A549 (cell line): ENCODE measurements around the gene DLX1. TPM values are rescaled to one million over a fixed set of nuclear protein-coding genes. Genes with fewer than 3 reads are reported as not detected.
"Not testable (repeated sequence)": the region's sequence is repeated elsewhere in the genome, so short reads cannot be mapped to it uniquely, and the experiment has no call there.

ENCODE experiments used
- ATAC-seq, 2 experiments: fragments of 200-7000 bp in 1 of 2; fragments of >200 bp in 1 of 2; cut with Nextera tagmentation in 1 of 2; cut with Tn5 transposase in 1 of 2; 3 replicates each; pipeline versions ENCODE4 v1.8.0 to v1.9.1; 2018 to 2020; ENCODE audit warnings: mild to moderate bottlenecking in 1 of 2, moderate library complexity in 1 of 2
- CTCF ChIA-PET: fragments of 300-600 bp; sonication (Branson Sonifier 250); formaldehyde crosslinking; extraction: SDS; loops from one replicate; lab custom pipeline; 2021; ENCODE audit warnings: antibody characterized with exemption, inconsistent platforms; lab: Yijun Ruan, JAX
- POLR2A ChIA-PET: fragments of 350-600 bp; formaldehyde crosslinking; extraction: SDS; loops from one replicate; lab custom pipeline; 2021; ENCODE audit warnings: antibody characterized with exemption, inconsistent platforms; lab: Yijun Ruan, JAX
- DNase-seq, 2 experiments: peaks; one replicate each; pipeline versions ENCODE4 v3.0.0 to v3.0.0-alpha.2; 2011 to 2016; ENCODE audit warnings: low read depth in 1 of 2, low spot score in 1 of 2
- FAIRE-seq: peaks from 2 replicates; lab custom pipeline; 2011; peaks lifted over from hg19 to GRCh38; lab: Jason Lieb, UNC
- H3K27ac ChIP-seq, 2 experiments: fragments of >200 bp; sonication (Bioruptor Twin); formaldehyde crosslinking; 3 replicates each; pipeline ENCODE4 v1.5.1; 2016 to 2017
- H3K4me1 ChIP-seq: fragments of >200 bp; sonication (Bioruptor Twin); formaldehyde crosslinking; 3 replicates; pipeline ENCODE4 v1.6.1; 2016
- H3K4me2 ChIP-seq: fragments of >200 bp; sonication (Bioruptor Twin); formaldehyde crosslinking; 3 replicates; pipeline ENCODE4 v1.6.1; 2016
- H3K4me3 ChIP-seq: fragments of >200 bp; sonication (Bioruptor Twin); formaldehyde crosslinking; 3 replicates; pipeline ENCODE4 v1.5.1; 2016
- H3K9me3 ChIP-seq: fragments of >200 bp; sonication (Bioruptor Twin); formaldehyde crosslinking; 3 replicates; pipeline ENCODE4 v1.6.1; 2016
- BHLHE40 ChIP-seq: IDR thresholded peaks from 2 replicates; pipeline ENCODE4 v1.6.1; 2012; ENCODE audit warnings: low read depth, low read length, inconsistent platforms
- CBX8 ChIP-seq: fragments of 200-600 bp; sonication (generic); IDR thresholded peaks from 2 replicates; pipeline ENCODE4 v1.6.1; 2016
- CEBPB ChIP-seq, 2 experiments: fragments of >200 bp in 1 of 2; sonication (Bioruptor Twin) in 1 of 2; formaldehyde crosslinking in 1 of 2; IDR thresholded peaks; 2 replicates each; pipeline ENCODE4 v1.6.1; 2012 to 2016
- CHD4 ChIP-seq: fragments of 200-600 bp; sonication (generic); IDR thresholded peaks from 2 replicates; pipeline ENCODE4 v1.6.1; 2016; ENCODE audit warnings: antibody characterized with exemption, mild to moderate bottlenecking, borderline replicate concordance
- ELK1 ChIP-seq: fragments of 150-350 bp; IDR thresholded peaks from 2 replicates; pipeline ENCODE4 v1.6.1; 2014; ENCODE audit warnings: low read depth, mild to moderate bottlenecking, low read length
- FOSB ChIP-seq: fragments of 250-450 bp; sonication (Bioruptor Pico); IDR thresholded peaks from 2 replicates; pipeline ENCODE4 v1.5.0; 2020; ENCODE audit warnings: mild to moderate bottlenecking, moderate library complexity
- HES2 ChIP-seq: fragments of >200 bp; sonication (Bioruptor Twin); formaldehyde crosslinking; IDR thresholded peaks from 2 replicates; pipeline ENCODE4 v1.6.1; 2016
- HOXA7 ChIP-seq: fragments of 250-450 bp; sonication (Bioruptor Pico); IDR thresholded peaks from 2 replicates; pipeline ENCODE4 v1.5.0; 2020; ENCODE audit warnings: mild to moderate bottlenecking, moderate library complexity
- HOXB13 ChIP-seq: fragments of 250-450 bp; sonication (Bioruptor Pico); IDR thresholded peaks from 2 replicates; pipeline ENCODE4 v1.5.0; 2020; ENCODE audit warnings: low read depth, mild to moderate bottlenecking, moderate library complexity
- KDM5A ChIP-seq: fragments of 200-600 bp; sonication (generic); IDR thresholded peaks from 2 replicates; pipeline ENCODE4 v1.6.1; 2016; ENCODE audit warnings: antibody characterized with exemption, mild to moderate bottlenecking
- MAX ChIP-seq: IDR thresholded peaks from 2 replicates; pipeline ENCODE4 v1.6.1; 2012
- NR3C1 ChIP-seq: fragments of >200 bp; sonication (Bioruptor Twin); formaldehyde crosslinking; IDR thresholded peaks from 3 replicates; pipeline ENCODE4 v1.6.1; 2017
- PHF8 ChIP-seq: fragments of 200-600 bp; sonication (generic); IDR thresholded peaks from 2 replicates; pipeline ENCODE4 v1.6.1; 2016; ENCODE audit warnings: low read depth, mild to moderate bottlenecking, antibody characterized with exemption, moderate library complexity, borderline replicate concordance
- POLR2AphosphoS2 ChIP-seq: conservative IDR thresholded peaks from 2 replicates; pipeline ENCODE4 v1.6.1; 2012; ENCODE audit warnings: low read length, improper control_type of control experiment, inconsistent platforms
- RAD21 ChIP-seq, 2 experiments: fragments of >200 bp in 1 of 2; sonication (Bioruptor Twin) in 1 of 2; formaldehyde crosslinking in 1 of 2; IDR thresholded peaks in 1 of 2; conservative IDR thresholded peaks in 1 of 2; 2 replicates in 1 of 2; 3 replicates in 1 of 2; pipeline ENCODE4 v1.6.1; 2012 to 2018; ENCODE audit warnings: inconsistent platforms in 1 of 2
- RFX5 ChIP-seq: fragments of 450-650 bp; IDR thresholded peaks from 2 replicates; pipeline ENCODE4 v1.7.1; 2014; ENCODE audit warnings: antibody characterized with exemption, mild to moderate bottlenecking, moderate library complexity
- SMC3 ChIP-seq: fragments of >200 bp; sonication (Bioruptor Twin); formaldehyde crosslinking; IDR thresholded peaks from 3 replicates; pipeline ENCODE4 v1.6.1; 2018; ENCODE audit warnings: inconsistent platforms
- TP53 ChIP-seq: fragments of 250-450 bp; sonication (Bioruptor Pico); IDR thresholded peaks from 2 replicates; pipeline ENCODE4 v1.5.0; 2021; ENCODE audit warnings: mild to moderate bottlenecking, moderate library complexity
- USF2 ChIP-seq: fragments of 450-650 bp; IDR thresholded peaks from 2 replicates; pipeline ENCODE4 v1.6.1; 2014; ENCODE audit warnings: antibody characterized with exemption
- WGBS: methylation state at CpG from one replicate; pipeline ENCODE4 v1.1.6; 2017; ENCODE audit errors: missing lambda C conversion rate; 5-methylcytosine and 5-hydroxymethylcytosine counted together
- polyA plus RNA-seq, 4 experiments: library from polyadenylated mRNA; depleted of rRNA in 3 of 4; stranded (reverse); fragments of >200 nt; fragmentation: RNase III in 1 of 4; extraction: RNeasy Plus Mini Kit Qiagen cat#74134 plus additional on column Dnase treatment in 1 of 4; gene quantifications; 2 replicates in 3 of 4; 3 replicates in 1 of 4; pipeline ENCODE4 v1.2.3, GENCODE V29; 2011 to 2017

DLX1 gene
- polyA plus RNA-seq, 2 of the 4 experiments (the other 2 are of a cell fraction) = 1.1 to 2.5 TPM

GRCh38 chr2:172060118-172060517, 25.2 kb upstream of the DLX1 start:
- CTCF ChIA-PET = interaction anchor here (0.6 kb wide), 1 partner anchor 491 kb away, joined by 4 read pairs; no protein-coding TSS in a partner anchor
- H3K27ac ChIP-seq, DNase-seq, H3K4me2 ChIP-seq, ATAC-seq, FAIRE-seq, H3K9me3 ChIP-seq, H3K4me1 ChIP-seq, H3K4me3 ChIP-seq: not testable (repeated sequence)
- POLR2A ChIA-PET = interaction anchor here (1.0 kb wide), 1 partner anchor 25 kb away, joined by 3 read pairs; the partner anchor contains the start of gene DLX1
- WGBS = 85% methylated on average over 5 of the region's 5 CpGs

- H3K4me1 ChIP-seq = no peaks in the 10 kb centered on the region
- ATAC-seq (no peak), DNase-seq (no peak), FAIRE-seq (no peak)
- H3K27ac ChIP-seq = no peak overlapping the region
- H3K4me3 ChIP-seq = no peak overlapping the region
- ChIA-PET CTCF (interaction anchor here (0.5 to 1.2 kb wide), 3 partner anchors 11 to 335 kb away, joined by 3 to 4 read pairs (median 3); no protein-coding TSS in a partner anchor), POLR2A (no interaction called here)
- TF ChIP-seq HOXB13 (CRISPR knock-in tag) = no peak
- TF ChIP-seq TP53 (CRISPR knock-in tag) = no peak
- TF ChIP-seq HOXA7 (CRISPR knock-in tag) = no peak
- TF ChIP-seq CEBPB (IDR thresholded peaks at IDR 0.05) = no peak
- TF ChIP-seq SMC3 = no peak
- no peak for TF ChIP-seq ELK1
- TF ChIP-seq KDM5A = no peak
- TF ChIP-seq FOSB (CRISPR knock-in tag) = no peak
- TF ChIP-seq RFX5 = no peak
- no peak for TF ChIP-seq BHLHE40
- no peak for TF ChIP-seq RAD21 (conservative IDR thresholded peaks at IDR 0.05 in 1 of 2, IDR thresholded peaks at IDR 0.05 in 1 of 2)
- no peak for TF ChIP-seq CBX8
- no peak for TF ChIP-seq PHF8
- TF ChIP-seq POLR2AphosphoS2 = no peak
- no peak for TF ChIP-seq USF2
- TF ChIP-seq HES2 = no peak
- TF ChIP-seq MAX = no peak
- H3K9me3 ChIP-seq = no peaks in the 10 kb centered on the region
- WGBS = no CpG with 5 or more reads among the region's 1 CpG
- no peak overlapping the region for H3K4me2 ChIP-seq
Observed at GRCh38 chr2:172062402-172063004, 22.8 kb upstream of the DLX1 start.

GRCh38 chr2:172063446-172063845, 21.9 kb upstream of the DLX1 start:
- Histone ChIP-seq H3K4me1 (no peaks in the 10 kb centered on the region), H3K4me3 (no peak overlapping the region), H3K27ac (no peak overlapping the region), H3K9me3 (no peaks in the 10 kb centered on the region), H3K4me2 (no peak overlapping the region)
- 90% methylated on average over 9 of the region's 9 CpGs for WGBS
- CTCF ChIA-PET = interaction anchor here (0.9 to 1.0 kb wide), 2 partner anchors 21 to 26 kb away, joined by 3 to 4 read pairs; partner anchors contain the start of gene DLX1
- ATAC-seq (no peak), DNase-seq (no peak), FAIRE-seq (no peak)
- POLR2A ChIA-PET = no interaction called here
- TF ChIP-seq CHD4 (no peak), NR3C1 (no peak)
